Neural progenitor cell (in vitro differentiated cells): Measurements from ENCODE around the gene DDX23. TPM values are rescaled to one million over a fixed set of nuclear protein-coding genes. Genes with fewer than 3 reads are reported as not detected.
A peak's percentile ranks its signal among the peaks of the same experiment; 100 is the strongest.

Source experiments
- DNase-seq: peaks from one replicate; pipeline ENCODE4 v3.0.0-alpha.2; 2016; ENCODE audit warnings: low spot score
- H2AFZ ChIP-seq: fragments of 200-600 bp; sonication (generic); replicated peaks from 2 replicates; pipeline ENCODE4 v1.6.1; 2016; ENCODE audit warnings: antibody characterized with exemption
- H3F3A ChIP-seq: fragments of 200-600 bp; sonication (generic); 2 replicates; pipeline ENCODE4 v1.6.1; 2016; ENCODE audit warnings: antibody characterized with exemption, low read depth
- H3K27ac ChIP-seq: fragments of 200-600 bp; sonication (generic); 2 replicates; pipeline ENCODE4 v1.5.1; 2016; ENCODE audit warnings: mild to moderate bottlenecking
- H3K27me3 ChIP-seq: fragments of 200-600 bp; sonication (generic); 2 replicates; pipeline ENCODE4 v1.6.1; 2016; ENCODE audit warnings: mild to moderate bottlenecking, moderate library complexity
- H3K36me3 ChIP-seq: fragments of 200-600 bp; sonication (generic); 2 replicates; pipeline ENCODE4 v1.5.1; 2016
- H3K4me1 ChIP-seq: fragments of 200-600 bp; sonication (generic); 2 replicates; pipeline ENCODE4 v1.6.1; 2016; ENCODE audit warnings: mixed run types
- H3K4me2 ChIP-seq: fragments of 200-600 bp; sonication (generic); 2 replicates; pipeline ENCODE4 v1.6.1; 2016
- H3K4me3 ChIP-seq: fragments of 200-600 bp; sonication (generic); 2 replicates; pipeline ENCODE4 v1.5.1; 2016
- H3K79me2 ChIP-seq: fragments of 200-600 bp; sonication (generic); 2 replicates; pipeline ENCODE4 v1.6.1; 2016; ENCODE audit warnings: low read depth
- H3K9ac ChIP-seq: fragments of 200-600 bp; sonication (generic); 2 replicates; pipeline ENCODE4 v1.6.1; 2016
- H3K9me3 ChIP-seq: fragments of 200-600 bp; sonication (generic); 2 replicates; pipeline ENCODE4 v1.5.1; 2016; ENCODE audit warnings: low read depth
- H4K20me1 ChIP-seq: fragments of 200-600 bp; sonication (generic); 2 replicates; pipeline ENCODE4 v1.6.1; 2016; ENCODE audit warnings: low read depth
- H3K27ac Mint-ChIP-seq: 3 replicates; pipeline ENCODE4 v1.8.0; 2021; ENCODE audit warnings: mixed read lengths
- H3K27me3 Mint-ChIP-seq: 2 replicates; pipeline ENCODE4 v1.8.0; 2022; ENCODE audit warnings: low read depth, mild to moderate bottlenecking, inconsistent platforms, moderate library complexity, mixed read lengths; ENCODE audit not compliant: insufficient read depth
- H3K36me3 Mint-ChIP-seq: 3 replicates; pipeline ENCODE4 v1.8.0; 2021; ENCODE audit warnings: mixed read lengths
- H3K4me1 Mint-ChIP-seq: 3 replicates; pipeline ENCODE4 v1.8.0; 2021; ENCODE audit warnings: mixed read lengths
- H3K4me3 Mint-ChIP-seq: 3 replicates; pipeline ENCODE4 v1.8.0; 2021; ENCODE audit warnings: mild to moderate bottlenecking, moderate library complexity, mixed read lengths
- H3K9me3 Mint-ChIP-seq: 3 replicates; pipeline ENCODE4 v1.8.0; 2020; ENCODE audit warnings: mixed read lengths
- CTCF ChIP-seq: fragments of 200-600 bp; sonication (generic); IDR thresholded peaks from 2 replicates; pipeline ENCODE4 v1.5.1; 2017; ENCODE audit warnings: antibody characterized with exemption, mild to moderate bottlenecking
- EZH2 ChIP-seq: fragments of 200-600 bp; sonication (generic); IDR thresholded peaks from 2 replicates; pipeline ENCODE4 v1.6.1; 2017; ENCODE audit warnings: antibody characterized with exemption, mild to moderate bottlenecking, moderate library complexity
- EZH2phosphoT487 ChIP-seq: fragments of 200-600 bp; sonication (generic); IDR thresholded peaks from 2 replicates; pipeline ENCODE4 v1.6.1; 2017; ENCODE audit warnings: antibody characterized with exemption
- total RNA-seq: library from RNA; depleted of rRNA; stranded (reverse); fragments of >200 nt; gene quantifications from 2 replicates; pipeline ENCODE4 v1.2.3, GENCODE V29; 2015; ENCODE audit warnings: low replicate concordance

DDX23 gene
- total RNA-seq, 1 donor from 2014 or later: 109 TPM

- Histone ChIP-seq H3F3A (peaks cover 16% of the 10 kb centered on the region), H3K4me1 (peaks cover 5% of the 10 kb centered on the region), H3K27me3 (peaks cover 27% of the 10 kb centered on the region), H4K20me1 (no peaks in the 10 kb centered on the region), H3K9me3 (no peaks in the 10 kb centered on the region), H3K27ac (no peak overlapping the region), H3K36me3 (no peaks in the 10 kb centered on the region), H3K9ac (no peak overlapping the region), H3K79me2 (no peaks in the 10 kb centered on the region), H3K4me2 (no peak overlapping the region), H2AFZ (no peak overlapping the region), H3K4me3 (no peak overlapping the region)
- DNase-seq: no peak
- Mint-ChIP-seq H3K27ac (no peak overlapping the region), H3K9me3 (no peaks in the 10 kb centered on the region), H3K4me1 (peaks cover 20% of the 10 kb centered on the region), H3K36me3 (no peaks in the 10 kb centered on the region), H3K4me3 (no peak overlapping the region), H3K27me3 (peaks cover 9% of the 10 kb centered on the region)
- TF ChIP-seq EZH2 (no peak), EZH2phosphoT487 (no peak), CTCF (no peak)
These were observed 42.3 kb upstream of the DDX23 start for GRCh38 chr12:48894271-48894670.

- peak overlapping the region; percentile 86 for H2AFZ ChIP-seq
- peak overlapping the region; percentile 76 for H3K4me3 Mint-ChIP-seq
These were observed 38.9 kb upstream of the DDX23 start for GRCh38 chr12:48890657-48891418.

GRCh38 chr12:48889679-48890078 is 37.7 kb upstream of the DDX23 start:
- Histone ChIP-seq H3K79me2 (no peaks in the 10 kb centered on the region), H3K9ac (no peak overlapping the region), H3K4me1 (peaks cover 10% of the 10 kb centered on the region), H3K9me3 (no peaks in the 10 kb centered on the region), H2AFZ (no peak overlapping the region), H3K27me3 (peaks cover 12% of the 10 kb centered on the region), H4K20me1 (no peaks in the 10 kb centered on the region), H3K27ac (no peak overlapping the region), H3F3A (peaks cover 23% of the 10 kb centered on the region), H3K4me3 (no peak overlapping the region), H3K4me2 (no peak overlapping the region), H3K36me3 (no peaks in the 10 kb centered on the region)
- no peaks in the 10 kb centered on the region for H3K9me3 Mint-ChIP-seq
- no peak overlapping the region for H3K4me3 Mint-ChIP-seq
- TF ChIP-seq CTCF (no peak), EZH2 (no peak), EZH2phosphoT487 (no peak)
- peaks cover 5% of the 10 kb centered on the region for H3K27me3 Mint-ChIP-seq
- no peak for DNase-seq
- H3K36me3 Mint-ChIP-seq: no peaks in the 10 kb centered on the region
- H3K27ac Mint-ChIP-seq: no peak overlapping the region
- peaks cover 36% of the 10 kb centered on the region for H3K4me1 Mint-ChIP-seq

More at GRCh38 chr12:48890657-48891418, 38.9 kb upstream of the DDX23 start:
- Mint-ChIP-seq H3K4me1 (peaks cover 28% of the 10 kb centered on the region), H3K36me3 (no peaks in the 10 kb centered on the region), H3K9me3 (no peaks in the 10 kb centered on the region), H3K27ac (no peak overlapping the region), H3K27me3 (peaks cover 5% of the 10 kb centered on the region)
- H3F3A ChIP-seq: peaks cover 16% of the 10 kb centered on the region
- H4K20me1 ChIP-seq: no peaks in the 10 kb centered on the region
- DNase-seq: peak; percentile 94
- H3K4me1 ChIP-seq: peaks cover 5% of the 10 kb centered on the region
- peak overlapping the region; percentile 83 for H3K4me2 ChIP-seq
- H3K27me3 ChIP-seq: peaks cover 12% of the 10 kb centered on the region
- H3K9me3 ChIP-seq: no peaks in the 10 kb centered on the region
- no peaks in the 10 kb centered on the region for H3K79me2 ChIP-seq
- TF ChIP-seq EZH2phosphoT487 (no peak), EZH2 (peak; percentile 37), CTCF (peak; percentile 99)
- H3K27ac ChIP-seq: no peak overlapping the region
- H3K36me3 ChIP-seq: no peaks in the 10 kb centered on the region
- peak overlapping the region; percentile 54 for H3K4me3 ChIP-seq
- H3K9ac ChIP-seq: no peak overlapping the region
